ENCODE data around the gene SPDEF. TPM values are rescaled to one million over a fixed set of nuclear protein-coding genes. Genes with fewer than 3 reads are reported as not detected.

The SPDEF gene
- total RNA-seq, 1 donor, result not detected

- DNase-seq (ENCODE audit: insufficient read length, low spot score, missing footprints), result peak; percentile 69
- TF ChIP-seq, protein P1, sequence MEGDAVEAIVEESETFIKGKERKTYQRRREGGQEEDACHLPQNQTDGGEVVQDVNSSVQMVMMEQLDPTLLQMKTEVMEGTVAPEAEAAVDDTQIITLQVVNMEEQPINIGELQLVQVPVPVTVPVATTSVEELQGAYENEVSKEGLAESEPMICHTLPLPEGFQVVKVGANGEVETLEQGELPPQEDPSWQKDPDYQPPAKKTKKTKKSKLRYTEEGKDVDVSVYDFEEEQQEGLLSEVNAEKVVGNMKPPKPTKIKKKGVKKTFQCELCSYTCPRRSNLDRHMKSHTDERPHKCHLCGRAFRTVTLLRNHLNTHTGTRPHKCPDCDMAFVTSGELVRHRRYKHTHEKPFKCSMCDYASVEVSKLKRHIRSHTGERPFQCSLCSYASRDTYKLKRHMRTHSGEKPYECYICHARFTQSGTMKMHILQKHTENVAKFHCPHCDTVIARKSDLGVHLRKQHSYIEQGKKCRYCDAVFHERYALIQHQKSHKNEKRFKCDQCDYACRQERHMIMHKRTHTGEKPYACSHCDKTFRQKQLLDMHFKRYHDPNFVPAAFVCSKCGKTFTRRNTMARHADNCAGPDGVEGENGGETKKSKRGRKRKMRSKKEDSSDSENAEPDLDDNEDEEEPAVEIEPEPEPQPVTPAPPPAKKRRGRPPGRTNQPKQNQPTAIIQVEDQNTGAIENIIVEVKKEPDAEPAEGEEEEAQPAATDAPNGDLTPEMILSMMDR (IDR thresholded peaks at IDR 0.05; ENCODE audit: extremely low read depth, low read depth, low read length), result no peak
- Histone ChIP-seq H3K4me2 (ENCODE audit: insufficient read depth, low read length) (no peak overlapping the region), H3K27me3 (ENCODE audit: insufficient read depth, low read length) (no peaks in the 10 kb centered on the region), H3K4me1 (ENCODE audit: insufficient read depth, low read length) (no peaks in the 10 kb centered on the region), H3K9me3 (ENCODE audit: low read depth, low read length) (peaks cover 2% of the 10 kb centered on the region), H4K20me1 (ENCODE audit: insufficient read depth, low read length) (no peaks in the 10 kb centered on the region), H3K36me3 (ENCODE audit: insufficient read depth, low read length) (no peaks in the 10 kb centered on the region), H3K27ac (ENCODE audit: low read depth, low read length) (no peak overlapping the region), H3K4me3 (ENCODE audit: insufficient read depth, low read length) (no peak overlapping the region), H3K79me2 (ENCODE audit: insufficient read depth, low read length) (no peaks in the 10 kb centered on the region), H2AFZ (ENCODE audit: low read length) (no peak overlapping the region)
These were observed 6.9 kb upstream of the SPDEF start for GRCh38 chr6:34562861-34563512.

GRCh38 chr6:34562350-34562749 lies 6.2 kb upstream of the SPDEF start:
- peak; percentile 51 for DNase-seq (ENCODE audit: insufficient read length, low spot score, missing footprints)
- no peaks in the 10 kb centered on the region for H3K79me2 ChIP-seq (ENCODE audit: insufficient read depth, low read length)
- TF ChIP-seq, protein P1 (IDR thresholded peaks at IDR 0.05; ENCODE audit: extremely low read depth, low read depth, low read length), result no peak

DNA sequence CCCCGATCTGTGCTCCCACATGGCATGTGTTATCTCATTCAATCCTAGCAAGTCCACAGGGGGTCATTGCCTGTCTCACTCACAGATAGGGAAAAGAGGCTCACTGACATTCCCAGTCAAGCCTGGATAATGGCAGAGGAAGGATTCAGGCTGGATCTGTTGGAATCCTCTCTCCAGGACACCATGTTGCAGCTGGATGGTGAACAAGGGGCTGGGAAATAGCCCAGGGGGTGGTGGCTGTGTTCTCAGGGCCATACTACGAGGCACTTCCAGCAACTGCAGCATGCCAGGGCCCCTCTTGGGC lies 5.0 kb upstream of the SPDEF start:
- Histone ChIP-seq H3K4me3 (ENCODE audit: insufficient read depth, low read length) (no peak overlapping the region), H3K9me3 (ENCODE audit: low read depth, low read length) (peaks cover 2% of the 10 kb centered on the region), H3K4me1 (ENCODE audit: insufficient read depth, low read length) (no peaks in the 10 kb centered on the region), H4K20me1 (ENCODE audit: insufficient read depth, low read length) (no peaks in the 10 kb centered on the region), H3K27ac (ENCODE audit: low read depth, low read length) (no peak overlapping the region), H2AFZ (ENCODE audit: low read length) (no peak overlapping the region), H3K36me3 (ENCODE audit: insufficient read depth, low read length) (no peaks in the 10 kb centered on the region), H3K27me3 (ENCODE audit: insufficient read depth, low read length) (no peaks in the 10 kb centered on the region), H3K79me2 (ENCODE audit: insufficient read depth, low read length) (no peaks in the 10 kb centered on the region), H3K4me2 (ENCODE audit: insufficient read depth, low read length) (no peak overlapping the region)
- TF ChIP-seq, protein P1 (IDR thresholded peaks at IDR 0.05; ENCODE audit: extremely low read depth, low read depth, low read length), result no peak
- DNase-seq (ENCODE audit: insufficient read length, low spot score, missing footprints), result no peak

More at GRCh38 chr6:34562350-34562749, 6.2 kb upstream of the SPDEF start:
- no peak overlapping the region for H3K27ac ChIP-seq (ENCODE audit: low read depth, low read length)
- H3K4me1 ChIP-seq (ENCODE audit: insufficient read depth, low read length), result no peaks in the 10 kb centered on the region
- H2AFZ ChIP-seq (ENCODE audit: low read length), result no peak overlapping the region
- H3K4me2 ChIP-seq (ENCODE audit: insufficient read depth, low read length), result no peak overlapping the region
- H4K20me1 ChIP-seq (ENCODE audit: insufficient read depth, low read length), result no peaks in the 10 kb centered on the region
- H3K36me3 ChIP-seq (ENCODE audit: insufficient read depth, low read length), result no peaks in the 10 kb centered on the region
- H3K9me3 ChIP-seq (ENCODE audit: low read depth, low read length), result peaks cover 2% of the 10 kb centered on the region
- H3K27me3 ChIP-seq (ENCODE audit: insufficient read depth, low read length), result no peaks in the 10 kb centered on the region
- H3K4me3 ChIP-seq (ENCODE audit: insufficient read depth, low read length), result no peak overlapping the region

GRCh38 chr6:34560366-34561226 lies 4.5 kb upstream of the SPDEF start:
- Histone ChIP-seq H3K36me3 (ENCODE audit: insufficient read depth, low read length) (no peaks in the 10 kb centered on the region), H2AFZ (ENCODE audit: low read length) (no peak overlapping the region), H3K27me3 (ENCODE audit: insufficient read depth, low read length) (no peaks in the 10 kb centered on the region), H3K4me1 (ENCODE audit: insufficient read depth, low read length) (no peaks in the 10 kb centered on the region), H3K9me3 (ENCODE audit: low read depth, low read length) (peaks cover 2% of the 10 kb centered on the region), H3K4me2 (ENCODE audit: insufficient read depth, low read length) (no peak overlapping the region), H4K20me1 (ENCODE audit: insufficient read depth, low read length) (no peaks in the 10 kb centered on the region), H3K4me3 (ENCODE audit: insufficient read depth, low read length) (no peak overlapping the region), H3K27ac (ENCODE audit: low read depth, low read length) (no peak overlapping the region), H3K79me2 (ENCODE audit: insufficient read depth, low read length) (no peaks in the 10 kb centered on the region)
- DNase-seq (ENCODE audit: insufficient read length, low spot score, missing footprints), result peak; percentile 93
- TF ChIP-seq, protein P1 (IDR thresholded peaks at IDR 0.05; ENCODE audit: extremely low read depth, low read depth, low read length), result no peak

Data from osteoblast (primary cell).